Tibial nerve (tissue), 4 donors: ENCODE measurements around the gene DYNC1I1. TPM values are rescaled to one million over a fixed set of nuclear protein-coding genes. Genes with fewer than 3 reads are reported as not detected.

Experiments
- DNase-seq, 2 donors: peaks; one replicate each; pipeline ENCODE4 v3.0.0-alpha.2; 2019; ENCODE audit warnings: low spot score in 2 of 2
- H3K27ac ChIP-seq, 4 donors: fragments of 200-600 bp; sonication (generic) in 3 of 4; one replicate each; pipeline ENCODE4 v1.5.1; 2017 to 2019; ENCODE audit warnings: mild to moderate bottlenecking in 1 of 4
- H3K27me3 ChIP-seq, 2 donors: fragments of 200-600 bp; sonication (generic) in 1 of 2; one replicate each; pipeline versions ENCODE4 v1.5.1 to v1.6.0; 2017 to 2019
- H3K36me3 ChIP-seq, 3 donors: fragments of 200-600 bp; sonication (generic); one replicate each; pipeline ENCODE4 v1.5.1; 2018 to 2019
- H3K4me1 ChIP-seq, 4 donors: fragments of 200-600 bp; sonication (generic) in 3 of 4; one replicate each; pipeline ENCODE4 v1.5.1; 2017 to 2019
- H3K4me3 ChIP-seq, 4 donors: fragments of 200-600 bp; sonication (generic) in 3 of 4; one replicate each; pipeline ENCODE4 v1.5.1; 2017 to 2019; ENCODE audit warnings: mild to moderate bottlenecking in 1 of 4, moderate library complexity in 1 of 4
- H3K9me3 ChIP-seq, 4 donors: fragments of 200-600 bp; sonication (generic) in 3 of 4; one replicate each; pipeline ENCODE4 v1.5.1; 2017 to 2019
- CTCF ChIP-seq, 5 experiments: fragments of 200-600 bp in 3 of 5; fragments of 450-650 bp in 2 of 5; sonication (generic) in 3 of 5; IDR thresholded peaks; one replicate each; pipeline ENCODE4 v1.5.1; 2016 to 2019; ENCODE audit warnings: antibody characterized with exemption in 5 of 5, mild to moderate bottlenecking in 3 of 5, moderate library complexity in 2 of 5
- EP300 ChIP-seq, 2 donors: sonication (generic); formaldehyde crosslinking; IDR thresholded peaks; one replicate each; pipeline ENCODE4 v1.6.1; 2017; ENCODE audit warnings: antibody characterized with exemption in 2 of 2, mild to moderate bottlenecking in 1 of 2
- POLR2A ChIP-seq, 2 donors: fragments of 450-650 bp; IDR thresholded peaks; one replicate each; pipeline ENCODE4 v1.6.1; 2017; ENCODE audit warnings: antibody characterized with exemption in 2 of 2, mild to moderate bottlenecking in 2 of 2, moderate library complexity in 2 of 2
- WGBS, 2 donors: methylation state at CpG; one replicate each; pipeline ENCODE4 v1.1.5; 2018; 5-methylcytosine and 5-hydroxymethylcytosine counted together
- total RNA-seq, 4 donors: library from RNA; depleted of rRNA; stranded (reverse); fragments of >200 nt; gene quantifications; one replicate each; pipeline ENCODE4 v1.1.0, GENCODE V29; 2016

DYNC1I1 gene
- total RNA-seq, 4 donors from 2014 or later: 5.5 to 12.0 (median 9.8) TPM

GRCh38 chr7:96055717-96056116, 283.4 kb downstream of the DYNC1I1 start:
- Histone ChIP-seq H3K27me3 (no peaks in the 10 kb centered on the region), H3K36me3 (no peaks in the 10 kb centered on the region), H3K27ac (no peak overlapping the region), H3K4me3 (no peak overlapping the region), H3K9me3 (no peaks in the 10 kb centered on the region), H3K4me1 (no peaks in the 10 kb centered on the region)
- DNase-seq: no peak
- 88 to 96% methylated on average over 1 of the region's 1 CpG for WGBS, 2 donors
- TF ChIP-seq EP300 (IDR thresholded peaks at IDR 0.05) (no peak), CTCF (IDR thresholded peaks at IDR 0.05) (no peak), POLR2A (IDR thresholded peaks at IDR 0.05) (no peak)

DNA sequence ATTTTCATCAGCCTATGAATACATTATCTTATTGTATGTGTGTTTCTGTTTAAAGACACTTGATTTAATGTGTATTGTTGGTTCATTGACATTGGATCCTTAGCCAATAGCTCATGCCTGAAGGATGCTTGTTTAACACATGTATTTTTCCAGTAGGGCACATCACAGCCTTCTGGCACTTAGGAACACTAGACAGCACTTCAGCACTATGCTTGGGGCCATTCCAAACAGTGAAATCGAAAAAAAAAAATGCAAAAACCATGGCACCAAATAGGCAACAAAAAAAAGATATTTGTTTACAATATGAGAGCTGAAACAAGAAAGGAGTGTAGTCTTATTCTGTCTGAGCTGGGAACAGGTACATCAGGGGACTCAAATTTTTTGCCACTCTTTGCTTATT, 286.7 kb downstream of the DYNC1I1 start:
- WGBS, 2 donors: 74 to 77% methylated on average over 1 of the region's 1 CpG
- Histone ChIP-seq H3K27ac (no peak overlapping the region), H3K27me3 (no peaks in the 10 kb centered on the region), H3K4me1 (peaks cover 0 to 13% (median 0%) of the 10 kb centered on the region in 4 donors), H3K36me3 (no peaks in the 10 kb centered on the region), H3K4me3 (no peak overlapping the region), H3K9me3 (no peaks in the 10 kb centered on the region)
- DNase-seq: no peak
- TF ChIP-seq CTCF (IDR thresholded peaks at IDR 0.05) (no peak), EP300 (IDR thresholded peaks at IDR 0.05) (no peak), POLR2A (IDR thresholded peaks at IDR 0.05) (no peak)

DNA sequence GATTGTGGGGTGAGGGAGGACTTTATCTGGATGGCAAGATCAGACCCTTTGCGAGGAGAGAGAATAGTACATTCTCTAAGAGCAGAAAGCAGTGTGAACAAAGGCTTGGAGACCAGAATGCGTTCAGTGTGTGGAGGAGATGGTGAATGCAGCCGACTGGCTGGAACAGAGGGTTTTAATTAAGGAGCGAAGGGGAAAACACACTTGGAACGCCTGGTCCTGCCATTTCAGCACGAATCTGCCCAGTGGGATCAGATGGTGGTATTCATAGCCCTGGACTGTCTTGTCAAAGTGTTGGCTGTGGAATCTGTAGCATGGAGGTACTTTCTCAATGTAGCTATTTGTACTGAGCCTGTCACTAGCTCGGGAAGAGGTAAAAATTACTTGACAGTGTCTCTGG, 288.7 kb downstream of the DYNC1I1 start:
- no peak for DNase-seq
- Histone ChIP-seq H3K36me3 (no peaks in the 10 kb centered on the region), H3K4me3 (no peak overlapping the region), H3K27me3 (no peaks in the 10 kb centered on the region), H3K27ac (no peak overlapping the region), H3K9me3 (no peaks in the 10 kb centered on the region), H3K4me1 (peaks cover 0 to 13% (median 0%) of the 10 kb centered on the region in 4 donors)
- WGBS, 2 donors: 34 to 49% methylated on average over 7 of the region's 7 CpGs
- TF ChIP-seq CTCF (IDR thresholded peaks at IDR 0.05) (no peak), POLR2A (IDR thresholded peaks at IDR 0.05) (no peak), EP300 (IDR thresholded peaks at IDR 0.05) (no peak)

DNA sequence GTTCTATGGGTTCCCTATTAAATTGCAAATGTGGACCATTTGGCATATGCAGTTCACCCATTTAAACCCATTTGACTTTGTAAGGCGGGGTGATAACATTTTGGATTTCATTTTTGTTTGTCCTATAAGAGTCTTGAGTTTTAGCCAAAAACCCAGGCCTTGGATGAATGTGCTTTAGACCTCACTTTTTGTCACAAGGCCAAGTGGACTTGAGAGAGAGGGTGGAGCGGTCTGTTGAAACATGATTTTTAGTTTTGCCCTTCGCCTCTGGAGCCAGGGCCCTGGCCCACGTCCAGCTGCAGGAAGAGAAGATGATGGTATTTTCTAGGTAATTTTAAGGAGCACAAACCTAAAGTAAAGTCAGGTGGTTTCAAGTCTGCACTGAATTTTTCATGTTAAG, 289.5 kb downstream of the DYNC1I1 start:
- 29 to 31% methylated on average over 4 of the region's 4 CpGs for WGBS, 2 donors
- no peaks in the 10 kb centered on the region for H3K36me3 ChIP-seq
- H3K27ac ChIP-seq: no peak overlapping the region
- no peak for DNase-seq
- no peaks in the 10 kb centered on the region for H3K27me3 ChIP-seq
- H3K4me1 ChIP-seq: peaks cover 0 to 13% (median 0%) of the 10 kb centered on the region in 4 donors
- TF ChIP-seq POLR2A (IDR thresholded peaks at IDR 0.05) (no peak), CTCF (IDR thresholded peaks at IDR 0.05) (no peak), EP300 (IDR thresholded peaks at IDR 0.05) (no peak)
- no peaks in the 10 kb centered on the region for H3K9me3 ChIP-seq
- no peak overlapping the region for H3K4me3 ChIP-seq

DNA sequence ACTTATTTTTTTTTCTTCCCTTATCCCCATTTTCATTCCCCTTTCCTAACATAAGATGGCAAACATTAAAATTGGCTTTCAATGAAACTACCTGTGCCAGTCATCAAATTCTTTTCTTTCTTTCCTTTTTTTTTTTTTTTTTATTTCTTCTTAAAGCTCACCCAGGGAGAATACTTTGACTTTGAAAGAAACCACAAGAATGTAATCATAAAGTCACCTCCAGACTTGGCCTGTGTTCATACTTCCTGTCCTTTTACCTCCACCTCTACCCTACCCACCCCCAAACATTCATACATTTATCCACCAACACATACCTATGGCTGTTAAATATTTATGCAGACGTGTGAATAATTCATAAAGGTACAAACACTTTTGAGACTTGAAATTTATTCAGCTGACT, 295.0 kb downstream of the DYNC1I1 start:
- DNase-seq: no peak
- Histone ChIP-seq H3K4me1 (no peaks in the 10 kb centered on the region), H3K4me3 (no peak overlapping the region), H3K27ac (no peak overlapping the region), H3K9me3 (no peaks in the 10 kb centered on the region), H3K27me3 (no peaks in the 10 kb centered on the region), H3K36me3 (no peaks in the 10 kb centered on the region)
- WGBS, 2 donors: 73 to 76% methylated on average over 1 of the region's 1 CpG
- TF ChIP-seq EP300 (IDR thresholded peaks at IDR 0.05): no peak
- no peak for TF ChIP-seq CTCF (IDR thresholded peaks at IDR 0.05)
- TF ChIP-seq POLR2A (IDR thresholded peaks at IDR 0.05): no peak
